Fibroblast of lung (primary cell): ENCODE data around the gene RETN. TPM values are rescaled to one million over a fixed set of nuclear protein-coding genes. Genes with fewer than 3 reads are reported as not detected.

Experiments
- DNase-seq, 2 donors: peaks; one replicate each; pipeline versions ENCODE4 v3.0.0 to v3.0.0-alpha.2; 2010; ENCODE audit warnings: low read depth in 2 of 2
- H2AFZ ChIP-seq: 2 replicates; pipeline ENCODE4 v1.5.1; 2012; ENCODE audit warnings: low read length, control low read depth, inconsistent platforms
- H3K27ac ChIP-seq: 2 replicates; pipeline ENCODE4 v1.5.1; 2011; ENCODE audit warnings: low read length, control low read depth; ENCODE audit not compliant: insufficient read depth
- H3K27me3 ChIP-seq: 2 replicates; pipeline ENCODE4 v1.5.1; 2011; ENCODE audit warnings: mild to moderate bottlenecking, low read length; ENCODE audit not compliant: control insufficient read depth, insufficient read depth
- H3K36me3 ChIP-seq: 2 replicates; pipeline ENCODE4 v1.5.1; 2011; ENCODE audit warnings: low read length; ENCODE audit not compliant: control insufficient read depth, insufficient read depth
- H3K4me1 ChIP-seq: 2 replicates; pipeline ENCODE4 v1.5.1; 2011; ENCODE audit warnings: low read length; ENCODE audit not compliant: control insufficient read depth, insufficient read depth; ENCODE audit errors: extremely low read depth
- H3K4me2 ChIP-seq: 2 replicates; pipeline ENCODE4 v1.5.1; 2011; ENCODE audit warnings: low read length, control low read depth; ENCODE audit not compliant: insufficient read depth; ENCODE audit errors: extremely low read depth
- H3K4me3 ChIP-seq, 4 experiments: fragments of 200-600 bp in 1 of 4; sonication (generic) in 1 of 4; replicated peaks in 1 of 4; 2 replicates each; pipeline ENCODE4 v1.5.1; 2011 to 2016; ENCODE audit warnings: low read length in 4 of 4, low read depth in 3 of 4, mild to moderate bottlenecking in 3 of 4, control low read depth in 2 of 4, inconsistent platforms in 1 of 4, mixed read lengths in 1 of 4; ENCODE audit not compliant: insufficient read depth in 1 of 4; ENCODE audit errors: control extremely low read depth in 1 of 4
- H3K79me2 ChIP-seq: 2 replicates; pipeline ENCODE4 v1.5.1; 2012; ENCODE audit warnings: mild to moderate bottlenecking, low read length, inconsistent platforms; ENCODE audit not compliant: control insufficient read depth, insufficient read depth
- H3K9ac ChIP-seq: 2 replicates; pipeline ENCODE4 v1.5.1; 2011; ENCODE audit warnings: mild to moderate bottlenecking, low read length, control low read depth; ENCODE audit not compliant: insufficient read depth
- H3K9me3 ChIP-seq: 2 replicates; pipeline ENCODE4 v1.5.1; 2012; ENCODE audit warnings: low read depth, low read length; ENCODE audit not compliant: control insufficient read depth, insufficient read depth
- H4K20me1 ChIP-seq: 2 replicates; pipeline ENCODE4 v1.5.1; 2011; ENCODE audit warnings: low read length; ENCODE audit not compliant: control insufficient read depth, insufficient read depth; ENCODE audit errors: extremely low read depth
- EZH2 ChIP-seq: IDR thresholded peaks from 2 replicates; pipeline ENCODE4 v1.5.1; 2012; ENCODE audit warnings: low read length, control low read depth, mild to moderate bottlenecking; ENCODE audit errors: missing control alignments
- polyA plus RNA-seq, 2 donors: library from polyadenylated mRNA; depleted of rRNA in 1 of 2; stranded (reverse) in 1 of 2; unstranded in 1 of 2; fragments of >200 nt; gene quantifications; 2 replicates each; pipeline ENCODE4 v1.2.1, GENCODE V29; 2011 to 2012; ENCODE audit warnings: missing spikeins in 1 of 2
- total RNA-seq: library from RNA; depleted of rRNA; stranded (reverse); fragments of >200 nt; gene quantifications from 2 replicates; pipeline ENCODE4 v1.2.1, GENCODE V29; 2014
- TF ChIP-seq, protein P1 (sequence below), 2 donors: IDR thresholded peaks in 1 of 2; conservative IDR thresholded peaks in 1 of 2; 1 replicate in 1 of 2; 2 replicates in 1 of 2; pipeline ENCODE4 v1.5.1; 2011 to 2012; ENCODE audit warnings: low read length in 2 of 2, control low read depth in 1 of 2, inconsistent platforms in 1 of 2, low read depth in 1 of 2, mild to moderate bottlenecking in 1 of 2

The RETN gene
- total and polyA plus RNA-seq, 2 donors (not counting 1 experiment from before 2014, with no cell fraction given) = not detected

DNA sequence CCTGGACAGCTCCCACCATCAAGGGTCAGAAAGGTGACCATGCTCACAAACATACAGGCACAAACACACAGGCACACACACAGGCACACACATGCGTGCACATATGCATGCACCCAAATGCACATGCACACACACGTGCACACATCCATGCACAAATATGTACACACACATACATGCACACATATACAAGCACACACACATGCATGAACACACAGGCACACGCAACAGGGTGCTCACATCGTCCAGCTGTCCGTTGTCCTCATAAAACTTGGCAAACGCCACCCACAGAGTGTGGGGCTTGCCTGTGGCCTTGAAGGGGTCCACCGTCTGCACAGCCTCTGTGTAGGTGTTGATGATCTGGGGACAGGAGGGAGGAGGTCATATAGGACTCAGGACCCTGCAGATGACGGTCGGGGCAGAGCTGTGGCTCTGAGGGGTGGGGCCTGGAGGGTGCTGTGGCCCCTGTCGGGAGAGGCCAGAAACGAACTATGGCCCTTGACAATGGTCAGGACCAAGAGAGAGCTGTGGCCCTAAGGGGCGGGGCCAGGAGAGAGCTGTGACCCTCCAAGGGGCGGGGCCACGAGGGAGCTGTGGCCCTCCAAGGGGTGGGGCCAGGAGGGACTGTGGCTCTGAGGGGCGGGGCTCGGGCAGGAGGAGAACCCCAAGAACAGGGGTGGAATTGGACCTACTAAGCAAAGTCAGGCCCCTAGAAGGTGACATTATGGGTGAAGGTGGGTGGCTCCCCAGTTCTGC, 45.7 kb upstream of the RETN start:
- Histone ChIP-seq H3K27me3 (no peaks in the 10 kb centered on the region), H3K9ac (no peak overlapping the region), H3K4me3 (no peak overlapping the region), H3K4me1 (no peaks in the 10 kb centered on the region), H3K79me2 (peaks cover 20% of the 10 kb centered on the region), H2AFZ (no peak overlapping the region), H3K36me3 (peaks cover 30% of the 10 kb centered on the region), H3K27ac (no peak overlapping the region), H3K9me3 (no peaks in the 10 kb centered on the region), H4K20me1 (no peaks in the 10 kb centered on the region), H3K4me2 (no peak overlapping the region)
- no peak for DNase-seq
- no peak for TF ChIP-seq EZH2
- TF ChIP-seq, protein P1, sequence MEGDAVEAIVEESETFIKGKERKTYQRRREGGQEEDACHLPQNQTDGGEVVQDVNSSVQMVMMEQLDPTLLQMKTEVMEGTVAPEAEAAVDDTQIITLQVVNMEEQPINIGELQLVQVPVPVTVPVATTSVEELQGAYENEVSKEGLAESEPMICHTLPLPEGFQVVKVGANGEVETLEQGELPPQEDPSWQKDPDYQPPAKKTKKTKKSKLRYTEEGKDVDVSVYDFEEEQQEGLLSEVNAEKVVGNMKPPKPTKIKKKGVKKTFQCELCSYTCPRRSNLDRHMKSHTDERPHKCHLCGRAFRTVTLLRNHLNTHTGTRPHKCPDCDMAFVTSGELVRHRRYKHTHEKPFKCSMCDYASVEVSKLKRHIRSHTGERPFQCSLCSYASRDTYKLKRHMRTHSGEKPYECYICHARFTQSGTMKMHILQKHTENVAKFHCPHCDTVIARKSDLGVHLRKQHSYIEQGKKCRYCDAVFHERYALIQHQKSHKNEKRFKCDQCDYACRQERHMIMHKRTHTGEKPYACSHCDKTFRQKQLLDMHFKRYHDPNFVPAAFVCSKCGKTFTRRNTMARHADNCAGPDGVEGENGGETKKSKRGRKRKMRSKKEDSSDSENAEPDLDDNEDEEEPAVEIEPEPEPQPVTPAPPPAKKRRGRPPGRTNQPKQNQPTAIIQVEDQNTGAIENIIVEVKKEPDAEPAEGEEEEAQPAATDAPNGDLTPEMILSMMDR (conservative IDR thresholded peaks at IDR 0.05 in 1 of 2, IDR thresholded peaks at IDR 0.05 in 1 of 2; ENCODE audit: low read depth in 1 of 2, low read length in 2 of 2) = no peak

- Histone ChIP-seq H3K36me3 (peaks cover 30% of the 10 kb centered on the region), H3K27me3 (no peaks in the 10 kb centered on the region), H3K79me2 (peaks cover 29% of the 10 kb centered on the region), H3K27ac (no peak overlapping the region), H2AFZ (no peak overlapping the region), H4K20me1 (no peaks in the 10 kb centered on the region), H3K4me2 (no peak overlapping the region), H3K9ac (no peak overlapping the region), H3K4me3 (no peak overlapping the region), H3K4me1 (peaks cover 5% of the 10 kb centered on the region), H3K9me3 (no peaks in the 10 kb centered on the region)
- TF ChIP-seq EZH2 = no peak
- TF ChIP-seq, protein P1 (conservative IDR thresholded peaks at IDR 0.05 in 1 of 2, IDR thresholded peaks at IDR 0.05 in 1 of 2; ENCODE audit: low read depth in 1 of 2, low read length in 2 of 2) = no peak
- no peak for DNase-seq
These were observed 44.9 kb upstream of the RETN start for GRCh38 chr19:7623725-7624603.

DNA sequence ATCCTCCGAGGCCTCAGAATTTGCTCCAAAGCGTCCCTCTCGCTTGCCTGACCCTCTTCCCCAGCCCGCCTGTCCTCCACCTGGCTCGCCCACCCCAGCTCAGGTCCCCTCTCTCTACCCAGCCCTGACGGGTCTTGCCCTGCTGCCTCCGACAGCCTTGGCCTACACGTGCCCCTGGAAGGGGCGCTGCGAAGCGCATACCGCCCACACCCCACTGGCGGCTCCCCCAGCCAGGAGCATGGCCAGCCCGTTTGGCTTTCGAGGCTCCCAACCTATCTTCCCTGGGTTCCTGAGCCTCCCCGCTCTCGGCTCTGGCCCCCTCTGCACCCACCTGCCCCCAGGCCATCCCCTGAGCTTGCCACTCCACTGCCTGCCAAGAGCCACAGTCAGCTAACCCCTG, 44.0 kb upstream of the RETN start:
- Histone ChIP-seq H3K4me2 (no peak overlapping the region), H3K9ac (no peak overlapping the region), H3K27me3 (no peaks in the 10 kb centered on the region), H3K4me1 (peaks cover 5% of the 10 kb centered on the region), H3K79me2 (peaks cover 34% of the 10 kb centered on the region), H3K9me3 (no peaks in the 10 kb centered on the region), H2AFZ (no peak overlapping the region), H4K20me1 (no peaks in the 10 kb centered on the region), H3K4me3 (no peak overlapping the region), H3K27ac (no peak overlapping the region), H3K36me3 (peaks cover 28% of the 10 kb centered on the region)
- TF ChIP-seq EZH2 = no peak
- TF ChIP-seq, protein P1 (conservative IDR thresholded peaks at IDR 0.05 in 1 of 2, IDR thresholded peaks at IDR 0.05 in 1 of 2; ENCODE audit: low read depth in 1 of 2, low read length in 2 of 2) = no peak
- no peak for DNase-seq
